GM12878 (cell line): Measurements from ENCODE around the gene ARHGAP26. TPM values are rescaled to one million over a fixed set of nuclear protein-coding genes. Genes with fewer than 3 reads are reported as not detected.
A peak's percentile ranks its signal among the peaks of the same experiment; 100 is the strongest.

ENCODE experiments used
- BMI1 ChIP-seq: fragments of 450-650 bp; IDR thresholded peaks from 2 replicates; pipeline ENCODE4 v1.6.1; 2016; ENCODE audit warnings: mild to moderate bottlenecking, moderate library complexity, borderline replicate concordance
- CBX3 ChIP-seq: fragments of 200-600 bp; sonication (generic); IDR thresholded peaks from 2 replicates; pipeline ENCODE4 v1.6.1; 2016; ENCODE audit warnings: low read depth, borderline replicate concordance
- CBX5 ChIP-seq: sonication (generic); IDR thresholded peaks from 2 replicates; pipeline ENCODE4 v1.6.1; 2016; ENCODE audit warnings: low read depth, moderate library complexity, mild to moderate bottlenecking, inconsistent platforms
- CEBPB ChIP-seq, 2 experiments: fragments of 150-350 bp in 1 of 2; IDR thresholded peaks; 2 replicates each; pipeline ENCODE4 v1.6.1; 2012 to 2014; ENCODE audit warnings: low read depth in 2 of 2, low read length in 2 of 2, borderline replicate concordance in 1 of 2, inconsistent platforms in 1 of 2
- CHD4 ChIP-seq: fragments of 200-600 bp; sonication (generic); IDR thresholded peaks from 2 replicates; pipeline ENCODE4 v1.6.1; 2016; ENCODE audit warnings: mild to moderate bottlenecking
- DPF2 ChIP-seq: fragments of 450-650 bp; IDR thresholded peaks from 2 replicates; pipeline ENCODE4 v1.6.1; 2017; ENCODE audit warnings: mild to moderate bottlenecking
- EED ChIP-seq: sonication (generic); IDR thresholded peaks from 2 replicates; pipeline ENCODE4 v1.6.1; 2016; ENCODE audit warnings: antibody characterized with exemption, low read depth
- EGR1 ChIP-seq, 2 experiments: IDR thresholded peaks; 1 replicate in 1 of 2; 2 replicates in 1 of 2; pipeline ENCODE4 v1.6.1; 2011 to 2012; ENCODE audit warnings: low read depth in 2 of 2, low read length in 2 of 2, borderline replicate concordance in 1 of 2, mild to moderate bottlenecking in 1 of 2, moderate library complexity in 1 of 2
- FOXK2 ChIP-seq: fragments of 450-650 bp; IDR thresholded peaks from 2 replicates; pipeline ENCODE4 v1.6.1; 2017; ENCODE audit warnings: mild to moderate bottlenecking, moderate library complexity
- FOXM1 ChIP-seq: IDR thresholded peaks from 2 replicates; pipeline ENCODE4 v1.6.1; 2012; ENCODE audit warnings: low read depth, mild to moderate bottlenecking, inconsistent platforms, low read length, moderate library complexity
- GATAD2B ChIP-seq: fragments of 450-650 bp; conservative IDR thresholded peaks from 2 replicates; pipeline ENCODE4 v1.6.1; 2017; ENCODE audit warnings: low read depth, mild to moderate bottlenecking, moderate library complexity
- HDAC2 ChIP-seq: fragments of 200-600 bp; sonication (generic); IDR thresholded peaks from 2 replicates; pipeline ENCODE4 v1.6.1; 2017
- IKZF1 ChIP-seq: fragments of 450-650 bp; conservative IDR thresholded peaks from 2 replicates; pipeline ENCODE4 v1.6.1; 2017; ENCODE audit warnings: antibody characterized with exemption, mild to moderate bottlenecking
- LARP7 ChIP-seq: fragments of 450-650 bp; IDR thresholded peaks from 2 replicates; pipeline ENCODE4 v1.6.1; 2017; ENCODE audit warnings: mild to moderate bottlenecking
- MLLT1 ChIP-seq: fragments of 450-650 bp; IDR thresholded peaks from 2 replicates; pipeline ENCODE4 v1.6.1; 2016; ENCODE audit warnings: mild to moderate bottlenecking
- MXI1 ChIP-seq: fragments of 150-350 bp; IDR thresholded peaks from 2 replicates; pipeline ENCODE4 v1.6.1; 2011; ENCODE audit warnings: low read depth, mild to moderate bottlenecking, inconsistent platforms, low read length, improper control_type of control experiment
- MYC ChIP-seq: IDR thresholded peaks from 2 replicates; pipeline ENCODE4 v1.6.1; 2011; ENCODE audit warnings: mild to moderate bottlenecking, low read length, moderate library complexity, inconsistent platforms; ENCODE audit not compliant: insufficient read depth, insufficient replicate concordance, insufficient read length, severe bottlenecking
- NBN ChIP-seq: fragments of 450-650 bp; IDR thresholded peaks from 2 replicates; pipeline ENCODE4 v1.6.1; 2016
- NR2C1 ChIP-seq: fragments of 450-650 bp; IDR thresholded peaks from 2 replicates; pipeline ENCODE4 v1.6.1; 2017; ENCODE audit warnings: antibody characterized with exemption, mild to moderate bottlenecking, moderate library complexity
- PAX8 ChIP-seq: fragments of 450-650 bp; IDR thresholded peaks from 2 replicates; pipeline ENCODE4 v1.6.1; 2017; ENCODE audit warnings: mild to moderate bottlenecking, moderate library complexity
- POLR2AphosphoS5 ChIP-seq: IDR thresholded peaks from 2 replicates; pipeline ENCODE4 v1.6.1; 2011; ENCODE audit warnings: mild to moderate bottlenecking, low read length, inconsistent platforms
- RBBP5 ChIP-seq: fragments of 200-600 bp; sonication (generic); conservative IDR thresholded peaks from 2 replicates; pipeline ENCODE4 v1.6.1; 2016
- SIX5 ChIP-seq: IDR thresholded peaks from 2 replicates; pipeline ENCODE4 v1.6.1; 2011; ENCODE audit warnings: mild to moderate bottlenecking, low read depth, low read length, moderate library complexity; ENCODE audit not compliant: severe bottlenecking
- TARDBP ChIP-seq: IDR thresholded peaks from 2 replicates; pipeline ENCODE4 v1.6.1; 2016; ENCODE audit warnings: borderline replicate concordance
- TBL1XR1 ChIP-seq: IDR thresholded peaks from 2 replicates; pipeline ENCODE4 v1.6.1; 2012; ENCODE audit warnings: low read depth, low read length, improper control_type of control experiment
- polyA plus RNA-seq, 11 experiments: library from polyadenylated mRNA; depleted of rRNA in 4 of 11; unstranded in 6 of 11; stranded (reverse) in 5 of 11; fragments of >200 nt; fragmentation: Nextera tagmentation in 4 of 11; fragmentation: Illumina TruSeq in 1 of 11; extraction: Ambion mirVana in 4 of 11; extraction: Trizol in 1 of 11; gene quantifications; 1 replicate in 1 of 11; 2 replicates in 10 of 11; pipeline versions ENCODE4 v1.2.1 to v1.2.3, GENCODE V29; 2011 to 2016; ENCODE audit warnings: inconsistent platforms in 2 of 11, missing spikeins in 2 of 11, low read depth in 1 of 11
- total RNA-seq, 4 experiments: library from RNA; depleted of rRNA in 3 of 4; stranded (reverse); fragments of >200 nt in 3 of 4; fragmentation: Illumina TruSeq in 1 of 4; extraction: Trizol in 1 of 4; gene quantifications; 2 replicates each; pipeline versions ENCODE4 v1.2.1 to v1.2.3, GENCODE V29; 2013 to 2021
- TF ChIP-seq, protein P1 (sequence below): IDR thresholded peaks from 2 replicates; pipeline ENCODE4 v1.6.1; 2012; ENCODE audit warnings: low read depth, low read length, improper control_type of control experiment
- TF ChIP-seq, protein P2 (sequence below): fragments of 450-650 bp; IDR thresholded peaks from 2 replicates; pipeline ENCODE4 v1.6.1; 2018; ENCODE audit warnings: mild to moderate bottlenecking, low read depth, moderate library complexity; ENCODE audit not compliant: partially characterized antibody

The ARHGAP26 gene
- total and polyA plus RNA-seq, 10 of the 15 experiments (the other 5 are each of a cell fraction or from before 2014, with no cell fraction given) = 9.4 to 41.5 (median 19.3) TPM

GRCh38 chr5:142770650-142771609 is 753 bp downstream of the ARHGAP26 start (continued):
- TF ChIP-seq, protein P1, sequence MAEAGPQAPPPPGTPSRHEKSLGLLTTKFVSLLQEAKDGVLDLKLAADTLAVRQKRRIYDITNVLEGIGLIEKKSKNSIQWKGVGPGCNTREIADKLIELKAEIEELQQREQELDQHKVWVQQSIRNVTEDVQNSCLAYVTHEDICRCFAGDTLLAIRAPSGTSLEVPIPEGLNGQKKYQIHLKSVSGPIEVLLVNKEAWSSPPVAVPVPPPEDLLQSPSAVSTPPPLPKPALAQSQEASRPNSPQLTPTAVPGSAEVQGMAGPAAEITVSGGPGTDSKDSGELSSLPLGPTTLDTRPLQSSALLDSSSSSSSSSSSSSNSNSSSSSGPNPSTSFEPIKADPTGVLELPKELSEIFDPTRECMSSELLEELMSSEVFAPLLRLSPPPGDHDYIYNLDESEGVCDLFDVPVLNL = no peak
- TF ChIP-seq LARP7 = no peak; the same call in 1 of the 2 replicates
- TF ChIP-seq CBX3 = no peak
- peak in 1 of 2 experiments; percentile 48; a peak in 1 of 3 replicates for TF ChIP-seq EGR1 (IDR thresholded peaks at IDR 0.05; ENCODE audit: borderline replicate concordance in 1 of 2, low read depth in 2 of 2, low read length in 2 of 2)
- no peak for TF ChIP-seq TARDBP
- TF ChIP-seq, protein P2, sequence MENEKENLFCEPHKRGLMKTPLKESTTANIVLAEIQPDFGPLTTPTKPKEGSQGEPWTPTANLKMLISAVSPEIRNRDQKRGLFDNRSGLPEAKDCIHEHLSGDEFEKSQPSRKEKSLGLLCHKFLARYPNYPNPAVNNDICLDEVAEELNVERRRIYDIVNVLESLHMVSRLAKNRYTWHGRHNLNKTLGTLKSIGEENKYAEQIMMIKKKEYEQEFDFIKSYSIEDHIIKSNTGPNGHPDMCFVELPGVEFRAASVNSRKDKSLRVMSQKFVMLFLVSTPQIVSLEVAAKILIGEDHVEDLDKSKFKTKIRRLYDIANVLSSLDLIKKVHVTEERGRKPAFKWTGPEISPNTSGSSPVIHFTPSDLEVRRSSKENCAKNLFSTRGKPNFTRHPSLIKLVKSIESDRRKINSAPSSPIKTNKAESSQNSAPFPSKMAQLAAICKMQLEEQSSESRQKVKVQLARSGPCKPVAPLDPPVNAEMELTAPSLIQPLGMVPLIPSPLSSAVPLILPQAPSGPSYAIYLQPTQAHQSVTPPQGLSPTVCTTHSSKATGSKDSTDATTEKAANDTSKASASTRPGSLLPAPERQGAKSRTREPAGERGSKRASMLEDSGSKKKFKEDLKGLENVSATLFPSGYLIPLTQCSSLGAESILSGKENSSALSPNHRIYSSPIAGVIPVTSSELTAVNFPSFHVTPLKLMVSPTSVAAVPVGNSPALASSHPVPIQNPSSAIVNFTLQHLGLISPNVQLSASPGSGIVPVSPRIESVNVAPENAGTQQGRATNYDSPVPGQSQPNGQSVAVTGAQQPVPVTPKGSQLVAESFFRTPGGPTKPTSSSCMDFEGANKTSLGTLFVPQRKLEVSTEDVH = no peak
- no peak for TF ChIP-seq MLLT1
- no peak for TF ChIP-seq FOXK2
- TF ChIP-seq NR2C1 = no peak
- TF ChIP-seq BMI1 = no peak
- TF ChIP-seq EED = no peak
- no peak for TF ChIP-seq PAX8
- no peak for TF ChIP-seq CHD4
- TF ChIP-seq CEBPB (IDR thresholded peaks at IDR 0.05; ENCODE audit: borderline replicate concordance in 1 of 2, low read depth in 2 of 2, low read length in 2 of 2) = no peak
- TF ChIP-seq FOXM1 = no peak
- TF ChIP-seq TBL1XR1 = no peak
- no peak for TF ChIP-seq HDAC2
- TF ChIP-seq POLR2AphosphoS5 = no peak
- TF ChIP-seq RBBP5 = no peak
- no peak; the same call in 1 of the 2 replicates for TF ChIP-seq DPF2
- TF ChIP-seq IKZF1 = peak; percentile 70
- no peak for TF ChIP-seq NBN
- TF ChIP-seq GATAD2B = peak; percentile 21; the same call in 1 of the 2 replicates
- TF ChIP-seq MXI1 = no peak
- TF ChIP-seq CBX5 = no peak
- no peak for TF ChIP-seq SIX5
- no peak for TF ChIP-seq MYC
